ENCODE data around the gene CRK.
A peak's percentile ranks its signal among the peaks of the same experiment; 100 is the strongest.

The CRK gene

DNA sequence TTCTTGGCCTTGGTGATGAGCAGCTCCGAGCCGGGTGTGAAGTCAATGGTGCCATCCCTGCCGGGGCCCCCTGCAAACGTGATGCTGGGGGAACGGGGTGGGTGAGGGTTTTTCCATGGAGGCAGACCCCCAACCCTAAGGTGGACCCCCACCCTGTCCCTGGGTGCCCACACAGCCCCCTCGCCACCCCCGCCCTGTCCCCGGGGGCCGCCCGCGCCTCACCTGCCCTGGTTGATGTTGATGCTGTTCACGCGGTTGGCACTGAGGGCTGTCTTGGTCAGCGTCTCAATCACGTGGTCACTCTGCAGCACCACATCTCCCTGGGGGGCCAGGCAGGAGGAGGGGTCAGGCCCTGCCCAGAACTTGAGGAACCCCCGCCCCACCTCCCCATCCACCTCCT, 11.2 kb upstream of the CRK start:
- peaks cover 0 to 16% (median 9%) of the 10 kb centered on the region in 5 experiments for H3K9me3 ChIP-seq (ENCODE audit: control extremely low read depth in 1 of 5, control insufficient read depth in 4 of 5, insufficient read depth in 2 of 5, low read depth in 1 of 5, low read length in 4 of 5)
- POLR2A ChIA-PET = no interaction called here
- WGBS (ENCODE audit: insufficient coverage) = 98% methylated on average over 8 of the region's 16 CpGs
- no peaks in the 10 kb centered on the region for H3K36me3 ChIP-seq (ENCODE audit: control insufficient read depth in 4 of 4, insufficient read depth in 4 of 4, low read length in 3 of 4)
- no peak for DNase-seq
- H3K27me3 ChIP-seq (replicated peaks in 2 of 5; ENCODE audit: control insufficient read depth in 4 of 5, insufficient read depth in 5 of 5, low read length in 4 of 5) = peaks cover 0 to 43% (median 8%) of the 10 kb centered on the region in 5 experiments
- CTCF ChIA-PET = no interaction called here
- no peak overlapping the region for H3K27ac ChIP-seq (ENCODE audit: insufficient read depth in 1 of 2, low read depth in 1 of 2, low read length in 2 of 2, poor library complexity in 1 of 2, severe bottlenecking in 2 of 2)
- peaks cover 4 to 20% (median 14%) of the 10 kb centered on the region in 4 experiments for H3K4me1 ChIP-seq (ENCODE audit: control extremely low read depth in 1 of 4, control insufficient read depth in 4 of 4, insufficient read depth in 4 of 4, low read length in 3 of 4)
- H3K4me3 ChIP-seq (ENCODE audit: control insufficient read depth in 1 of 7, extremely low read depth in 1 of 7, insufficient read depth in 4 of 7, low read depth in 2 of 7, low read length in 6 of 7) = no peak overlapping the region

GRCh38 chr17:1464186-1464585, 8.2 kb upstream of the CRK start:
- POLR2A ChIA-PET = no interaction called here
- 94% methylated on average over 8 of the region's 8 CpGs for WGBS (ENCODE audit: insufficient coverage)
- Histone ChIP-seq H3K9me3 (ENCODE audit: control extremely low read depth in 1 of 5, control insufficient read depth in 4 of 5, insufficient read depth in 2 of 5, low read depth in 1 of 5, low read length in 4 of 5) (peaks cover 0 to 12% (median 5%) of the 10 kb centered on the region in 5 experiments), H3K4me3 (ENCODE audit: control insufficient read depth in 1 of 7, extremely low read depth in 1 of 7, insufficient read depth in 4 of 7, low read depth in 2 of 7, low read length in 6 of 7) (no peak overlapping the region), H3K27ac (ENCODE audit: insufficient read depth in 1 of 2, low read depth in 1 of 2, low read length in 2 of 2, poor library complexity in 1 of 2, severe bottlenecking in 2 of 2) (no peak overlapping the region), H3K36me3 (ENCODE audit: control insufficient read depth in 4 of 4, insufficient read depth in 4 of 4, low read length in 3 of 4) (no peaks in the 10 kb centered on the region), H3K27me3 (replicated peaks in 2 of 5; ENCODE audit: control insufficient read depth in 4 of 5, insufficient read depth in 5 of 5, low read length in 4 of 5) (peaks cover 2 to 66% (median 21%) of the 10 kb centered on the region in 5 experiments), H3K4me1 (ENCODE audit: control extremely low read depth in 1 of 4, control insufficient read depth in 4 of 4, insufficient read depth in 4 of 4, low read length in 3 of 4) (peaks cover 4 to 18% (median 12%) of the 10 kb centered on the region in 4 experiments)
- no peak for DNase-seq
- CTCF ChIA-PET = no interaction called here

DNA sequence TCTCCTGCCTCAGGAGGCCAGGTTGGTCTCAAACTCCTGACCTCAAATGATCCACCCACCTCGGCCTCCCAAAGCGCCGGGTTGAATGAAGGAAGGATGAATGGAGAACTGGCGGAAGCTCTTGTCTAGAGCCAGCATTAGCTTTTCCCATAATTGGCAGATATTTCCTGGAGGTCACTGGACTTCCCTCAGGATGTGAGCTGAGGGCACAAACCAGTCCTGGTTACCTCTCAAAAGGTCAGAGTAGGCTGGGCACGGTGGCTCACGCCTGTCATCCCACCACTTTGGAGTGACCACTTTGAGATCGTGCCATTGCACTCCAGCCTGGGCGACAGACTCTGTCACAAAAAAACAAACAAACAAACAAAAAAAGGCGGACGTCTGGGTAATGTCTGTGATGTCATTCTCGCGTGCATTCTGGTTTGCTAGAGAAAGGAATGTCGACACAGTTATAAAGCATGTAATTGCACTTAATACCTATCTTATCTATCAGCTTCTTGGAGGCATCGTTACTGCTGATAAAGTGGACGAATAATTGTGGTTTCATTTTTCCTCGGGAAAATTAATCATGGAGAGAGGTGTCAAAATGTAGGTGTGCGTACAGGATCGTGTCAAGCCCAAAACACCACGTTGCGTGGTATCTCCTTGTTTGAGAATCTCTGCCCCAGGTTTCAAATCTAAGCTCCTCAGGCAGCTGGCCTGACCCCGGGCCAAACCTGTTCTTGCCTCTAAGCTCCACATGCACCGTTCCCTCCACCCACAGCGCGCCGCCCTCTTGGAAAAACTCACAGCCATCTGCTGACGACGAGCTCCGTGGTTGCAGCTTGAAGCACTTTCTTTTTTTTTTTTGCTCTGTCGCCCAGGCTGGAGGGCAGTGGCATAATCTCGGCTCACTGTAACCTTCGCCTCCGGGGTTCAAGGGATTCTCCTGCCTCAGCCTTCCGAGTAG, 6.4 kb upstream of the CRK start:
- POLR2A ChIA-PET = interaction anchor here (0.6 to 1.3 kb wide), 3 partner anchors 10 to 197 kb away, joined by 3 to 8 read pairs (median 4); no protein-coding TSS in a partner anchor

DNA sequence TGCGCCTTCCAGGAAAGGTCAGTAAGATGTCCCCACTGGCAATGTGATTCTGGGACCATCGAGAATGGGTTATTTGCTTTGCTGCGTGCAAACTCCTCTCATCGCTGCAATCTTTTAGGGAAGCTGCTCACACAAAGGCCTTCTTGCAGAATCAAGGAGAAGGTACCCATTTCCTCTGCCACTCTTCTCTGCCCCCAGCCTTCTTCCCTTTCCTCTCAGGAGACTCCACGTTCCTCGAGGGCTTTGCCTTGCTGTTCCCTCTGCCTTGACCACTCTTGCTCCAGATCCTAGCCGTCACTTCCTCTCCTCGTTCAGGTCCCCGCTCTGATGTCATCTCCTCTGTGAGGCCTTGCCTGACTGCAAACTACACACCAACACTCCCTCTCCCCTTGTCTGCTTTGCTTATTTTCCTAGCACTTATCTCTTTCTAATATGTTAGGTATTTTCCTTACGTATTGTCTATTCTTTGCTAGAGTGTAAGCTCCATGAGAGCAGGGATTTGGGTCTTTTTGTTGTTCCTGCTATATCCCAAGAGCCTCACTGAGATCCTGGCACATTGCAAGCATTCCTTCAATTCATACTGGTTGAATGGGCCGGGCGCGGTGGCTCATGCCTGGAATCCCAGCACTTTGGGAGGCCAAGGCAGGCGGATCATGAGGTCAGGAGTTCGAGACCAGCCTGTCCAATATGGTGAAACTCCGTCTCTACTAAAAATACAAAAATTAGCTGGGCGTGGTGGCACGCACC, 5.3 kb upstream of the CRK start:
- WGBS (ENCODE audit: insufficient coverage) = 70% methylated on average over 11 of the region's 18 CpGs
- H3K4me3 ChIP-seq (ENCODE audit: control insufficient read depth in 1 of 7, extremely low read depth in 1 of 7, insufficient read depth in 4 of 7, low read depth in 2 of 7, low read length in 6 of 7) = no peak overlapping the region
- H3K27me3 ChIP-seq (replicated peaks in 2 of 5; ENCODE audit: control insufficient read depth in 4 of 5, insufficient read depth in 5 of 5, low read length in 4 of 5) = peaks cover 2 to 72% (median 27%) of the 10 kb centered on the region in 5 experiments
- no peak overlapping the region for H3K27ac ChIP-seq (ENCODE audit: insufficient read depth in 1 of 2, low read depth in 1 of 2, low read length in 2 of 2, poor library complexity in 1 of 2, severe bottlenecking in 2 of 2)
- POLR2A ChIA-PET = no interaction called here
- CTCF ChIA-PET = interaction anchor here (1.2 to 1.4 kb wide), 2 partner anchors 11 to 13 kb away, joined by 3 read pairs; no protein-coding TSS in a partner anchor
- H3K9me3 ChIP-seq (ENCODE audit: control extremely low read depth in 1 of 5, control insufficient read depth in 4 of 5, insufficient read depth in 2 of 5, low read depth in 1 of 5, low read length in 4 of 5) = no peaks in the 10 kb centered on the region
- H3K36me3 ChIP-seq (ENCODE audit: control insufficient read depth in 4 of 4, insufficient read depth in 4 of 4, low read length in 3 of 4) = no peaks in the 10 kb centered on the region
- peak in 1 of 3 donors; percentile 15 for DNase-seq
- H3K4me1 ChIP-seq (ENCODE audit: control extremely low read depth in 1 of 4, control insufficient read depth in 4 of 4, insufficient read depth in 4 of 4, low read length in 3 of 4) = peaks cover 4 to 22% (median 18%) of the 10 kb centered on the region in 4 experiments

More for the DNA sequence above, 6.4 kb upstream of the CRK start:
- peak in 1 of 3 donors; percentile 25 for DNase-seq
- WGBS (ENCODE audit: insufficient coverage) = 79% methylated on average over 28 of the region's 33 CpGs
- Histone ChIP-seq H3K27me3 (replicated peaks in 2 of 5; ENCODE audit: control insufficient read depth in 4 of 5, insufficient read depth in 5 of 5, low read length in 4 of 5) (peaks cover 2 to 72% (median 24%) of the 10 kb centered on the region in 5 experiments), H3K36me3 (ENCODE audit: control insufficient read depth in 4 of 4, insufficient read depth in 4 of 4, low read length in 3 of 4) (no peaks in the 10 kb centered on the region), H3K9me3 (ENCODE audit: control extremely low read depth in 1 of 5, control insufficient read depth in 4 of 5, insufficient read depth in 2 of 5, low read depth in 1 of 5, low read length in 4 of 5) (no peaks in the 10 kb centered on the region), H3K4me1 (ENCODE audit: control extremely low read depth in 1 of 4, control insufficient read depth in 4 of 4, insufficient read depth in 4 of 4, low read length in 3 of 4) (peaks cover 4 to 18% (median 12%) of the 10 kb centered on the region in 4 experiments), H3K4me3 (ENCODE audit: control insufficient read depth in 1 of 7, extremely low read depth in 1 of 7, insufficient read depth in 4 of 7, low read depth in 2 of 7, low read length in 6 of 7) (peak overlapping the region in 1 of 7 experiments; percentile 5), H3K27ac (ENCODE audit: insufficient read depth in 1 of 2, low read depth in 1 of 2, low read length in 2 of 2, poor library complexity in 1 of 2, severe bottlenecking in 2 of 2) (no peak overlapping the region)
- CTCF ChIA-PET = interaction anchor here (0.6 to 1.4 kb wide), 6 partner anchors 10 to 463 kb away, joined by 3 to 4 read pairs (median 4); no protein-coding TSS in a partner anchor

GRCh38 chr17:1460233-1460632, 4.2 kb upstream of the CRK start:
- POLR2A ChIA-PET = no interaction called here
- H3K27ac ChIP-seq (ENCODE audit: insufficient read depth in 1 of 2, low read depth in 1 of 2, low read length in 2 of 2, poor library complexity in 1 of 2, severe bottlenecking in 2 of 2) = no peak overlapping the region
- CTCF ChIA-PET = interaction anchor here (0.7 kb wide), 1 partner anchor 29 kb away, joined by 3 read pairs; no protein-coding TSS in a partner anchor
- WGBS (ENCODE audit: insufficient coverage) = 90% methylated on average over 2 of the region's 6 CpGs
- H3K4me3 ChIP-seq (ENCODE audit: control insufficient read depth in 1 of 7, extremely low read depth in 1 of 7, insufficient read depth in 4 of 7, low read depth in 2 of 7, low read length in 6 of 7) = no peak overlapping the region
- peak in 2 of 3 donors; percentile 32 to 50 for DNase-seq
- H3K27me3 ChIP-seq (replicated peaks in 2 of 5; ENCODE audit: control insufficient read depth in 4 of 5, insufficient read depth in 5 of 5, low read length in 4 of 5) = peaks cover 2 to 68% (median 26%) of the 10 kb centered on the region in 5 experiments
- no peaks in the 10 kb centered on the region for H3K9me3 ChIP-seq (ENCODE audit: control extremely low read depth in 1 of 5, control insufficient read depth in 4 of 5, insufficient read depth in 2 of 5, low read depth in 1 of 5, low read length in 4 of 5)
- H3K4me1 ChIP-seq (ENCODE audit: control extremely low read depth in 1 of 4, control insufficient read depth in 4 of 4, insufficient read depth in 4 of 4, low read length in 3 of 4) = peaks cover 4 to 24% (median 20%) of the 10 kb centered on the region in 4 experiments
- H3K36me3 ChIP-seq (ENCODE audit: control insufficient read depth in 4 of 4, insufficient read depth in 4 of 4, low read length in 3 of 4) = no peaks in the 10 kb centered on the region

- POLR2A ChIA-PET = interaction anchor here (0.8 to 1.0 kb wide), 2 partner anchors 32 to 55 kb away, joined by 4 read pairs; partner anchors contain the start of gene YWHAE
- Histone ChIP-seq H3K9me3 (ENCODE audit: control extremely low read depth in 1 of 5, control insufficient read depth in 4 of 5, insufficient read depth in 2 of 5, low read depth in 1 of 5, low read length in 4 of 5) (no peaks in the 10 kb centered on the region), H3K36me3 (ENCODE audit: control insufficient read depth in 4 of 4, insufficient read depth in 4 of 4, low read length in 3 of 4) (peaks cover 0 to 15% (median 5%) of the 10 kb centered on the region in 4 experiments)
Observed at GRCh38 chr17:1455291-1455796, 688 bp downstream of the CRK start.

More at GRCh38 chr17:1455291-1455796, 688 bp downstream of the CRK start:
- DNase-seq = peak; percentile 58 to 76 (median 69)
- WGBS (ENCODE audit: insufficient coverage) = 0% methylated on average over 16 of the region's 31 CpGs
- CTCF ChIA-PET = interaction anchor here (1.0 kb wide), 1 partner anchor 9 kb away, joined by 3 read pairs; no protein-coding TSS in a partner anchor
- Histone ChIP-seq H3K27me3 (replicated peaks in 2 of 5; ENCODE audit: control insufficient read depth in 4 of 5, insufficient read depth in 5 of 5, low read length in 4 of 5) (peaks cover 2 to 31% (median 13%) of the 10 kb centered on the region in 5 experiments), H3K27ac (ENCODE audit: insufficient read depth in 1 of 2, low read depth in 1 of 2, low read length in 2 of 2, poor library complexity in 1 of 2, severe bottlenecking in 2 of 2) (peak overlapping the region; percentile 91 to 95), H3K4me1 (ENCODE audit: control extremely low read depth in 1 of 4, control insufficient read depth in 4 of 4, insufficient read depth in 4 of 4, low read length in 3 of 4) (peaks cover 7 to 19% (median 18%) of the 10 kb centered on the region in 4 experiments), H3K4me3 (ENCODE audit: control insufficient read depth in 1 of 7, extremely low read depth in 1 of 7, insufficient read depth in 4 of 7, low read depth in 2 of 7, low read length in 6 of 7) (peak overlapping the region; percentile 85 to 97 (median 92))
